K562 (cell line): Measurements from ENCODE around the gene VPS4A. TPM values are rescaled to one million over a fixed set of nuclear protein-coding genes. Genes with fewer than 3 reads are reported as not detected.

Experiments
- CBX1 ChIP-seq: sonication (generic); IDR thresholded peaks from 2 replicates; pipeline ENCODE4 v1.6.1; 2016; ENCODE audit warnings: antibody characterized with exemption, low read depth, mild to moderate bottlenecking
- HDAC6 ChIP-seq: IDR thresholded peaks from 2 replicates; pipeline ENCODE4 v1.6.1; 2012; ENCODE audit warnings: low read depth, mild to moderate bottlenecking, control low read depth, inconsistent platforms, low read length, moderate library complexity
- ILF3 ChIP-seq: fragments of 450-650 bp; IDR thresholded peaks from 2 replicates; pipeline ENCODE4 v1.6.1; 2018; ENCODE audit warnings: antibody characterized with exemption, mild to moderate bottlenecking, moderate library complexity, borderline replicate concordance
- POLR2G ChIP-seq: fragments of 200-400 bp; formaldehyde crosslinking; IDR thresholded peaks from 2 replicates; pipeline ENCODE4 v1.6.1; 2017; ENCODE audit warnings: low read depth, mild to moderate bottlenecking, antibody characterized with exemption, low read length, moderate library complexity
- POU5F1 ChIP-seq: fragments of 150-350 bp; IDR thresholded peaks from 2 replicates; pipeline ENCODE4 v1.6.1; 2014; ENCODE audit warnings: borderline replicate concordance, low read length, low read depth, mild to moderate bottlenecking; ENCODE audit not compliant: partially characterized antibody
- RCOR1 ChIP-seq, 2 experiments: IDR thresholded peaks; 2 replicates each; pipeline ENCODE4 v1.6.1; 2012; ENCODE audit warnings: low read depth in 2 of 2, low read length in 2 of 2, borderline replicate concordance in 1 of 2, improper control_type of control experiment in 1 of 2
- SIN3B ChIP-seq: fragments of 450-650 bp; IDR thresholded peaks from 2 replicates; pipeline ENCODE4 v1.6.1; 2017; ENCODE audit warnings: low read depth, mild to moderate bottlenecking, moderate library complexity
- ZBTB7A ChIP-seq: IDR thresholded peaks from 2 replicates; pipeline ENCODE4 v1.6.1; 2011; ENCODE audit warnings: low read depth, mild to moderate bottlenecking, low read length, moderate library complexity, borderline replicate concordance; ENCODE audit not compliant: control insufficient read depth
- ZFP36 ChIP-seq: fragments of 150-350 bp; IDR thresholded peaks from 2 replicates; pipeline ENCODE4 v1.6.1; 2018; ENCODE audit warnings: low read length, low read depth; ENCODE audit not compliant: partially characterized antibody
- ZNF589 ChIP-seq: fragments of 200-800 bp; sonication (Bioruptor generic); IDR thresholded peaks from 2 replicates; pipeline ENCODE4 v1.6.1; 2016; ENCODE audit warnings: low read depth, missing genetic modification characterization, missing compliant biosample characterization
- ZNF707 ChIP-seq: fragments of 250-450 bp; sonication (Bioruptor Pico); conservative IDR thresholded peaks from 2 replicates; pipeline ENCODE4 v1.8.0; 2022; ENCODE audit warnings: inconsistent platforms, mild to moderate bottlenecking, moderate library complexity
- ZNF778 ChIP-seq: fragments of 450-650 bp; formaldehyde crosslinking; IDR thresholded peaks from 2 replicates; pipeline ENCODE4 v1.4.0; 2020; ENCODE audit warnings: mild to moderate bottlenecking, moderate library complexity
- polyA plus RNA-seq, 8 experiments: library from polyadenylated mRNA; depleted of rRNA in 4 of 8; stranded (reverse) in 5 of 8; unstranded in 3 of 8; fragments of >200 nt; fragmentation: Nextera tagmentation in 2 of 8; fragmentation: Illumina TruSeq in 1 of 8; extraction: Ambion mirVana in 2 of 8; extraction: Trizol in 1 of 8; gene quantifications; 2 replicates each; pipeline versions ENCODE4 v1.2.1 to v1.2.3, GENCODE V29; 2011 to 2014; ENCODE audit warnings: inconsistent platforms in 1 of 8, missing spikeins in 1 of 8
- total RNA-seq, 7 experiments: library from RNA; depleted of rRNA in 6 of 7; stranded (reverse); fragments of >200 nt in 6 of 7; fragmentation: Illumina TruSeq in 2 of 7; extraction: Trizol in 2 of 7; gene quantifications; 2 replicates each; pipeline versions ENCODE4 v1.2.1 to v1.2.3, GENCODE V29; 2011 to 2021; ENCODE audit warnings: low replicate concordance in 1 of 7
- TF ChIP-seq, protein P1 (sequence below): fragments of 250-450 bp; sonication (Bioruptor Pico); IDR thresholded peaks from 2 replicates; pipeline ENCODE4 v1.5.0; 2020; ENCODE audit warnings: mild to moderate bottlenecking, borderline replicate concordance
- TF ChIP-seq, protein P2 (sequence below): IDR thresholded peaks from 2 replicates; pipeline ENCODE4 v1.6.1; 2016; ENCODE audit warnings: missing genetic modification characterization, missing compliant biosample characterization
- TF ChIP-seq, protein P3 (sequence below): fragments of 450-650 bp; formaldehyde crosslinking; IDR thresholded peaks from 2 replicates; pipeline ENCODE4 v1.4.0; 2022; ENCODE audit warnings: missing genetic modification characterization
- TF ChIP-seq, protein P4 (sequence below), 2 experiments: IDR thresholded peaks in 1 of 2; conservative IDR thresholded peaks in 1 of 2; 2 replicates each; pipeline ENCODE4 v1.6.1; 2016; ENCODE audit warnings: low read depth in 2 of 2, mild to moderate bottlenecking in 1 of 2, missing compliant biosample characterization in 1 of 2, missing genetic modification characterization in 1 of 2, moderate library complexity in 1 of 2
- TF ChIP-seq, protein P5 (sequence below): IDR thresholded peaks from 2 replicates; pipeline ENCODE4 v1.6.1; 2011; ENCODE audit not compliant: insufficient read length; ENCODE audit errors: extremely low read depth

VPS4A gene
- total and polyA plus RNA-seq, 9 of the 15 experiments (the other 6 are each of a cell fraction or from before 2014, with no cell fraction given), result 7.6 to 45.4 (median 29.9) TPM

DNA sequence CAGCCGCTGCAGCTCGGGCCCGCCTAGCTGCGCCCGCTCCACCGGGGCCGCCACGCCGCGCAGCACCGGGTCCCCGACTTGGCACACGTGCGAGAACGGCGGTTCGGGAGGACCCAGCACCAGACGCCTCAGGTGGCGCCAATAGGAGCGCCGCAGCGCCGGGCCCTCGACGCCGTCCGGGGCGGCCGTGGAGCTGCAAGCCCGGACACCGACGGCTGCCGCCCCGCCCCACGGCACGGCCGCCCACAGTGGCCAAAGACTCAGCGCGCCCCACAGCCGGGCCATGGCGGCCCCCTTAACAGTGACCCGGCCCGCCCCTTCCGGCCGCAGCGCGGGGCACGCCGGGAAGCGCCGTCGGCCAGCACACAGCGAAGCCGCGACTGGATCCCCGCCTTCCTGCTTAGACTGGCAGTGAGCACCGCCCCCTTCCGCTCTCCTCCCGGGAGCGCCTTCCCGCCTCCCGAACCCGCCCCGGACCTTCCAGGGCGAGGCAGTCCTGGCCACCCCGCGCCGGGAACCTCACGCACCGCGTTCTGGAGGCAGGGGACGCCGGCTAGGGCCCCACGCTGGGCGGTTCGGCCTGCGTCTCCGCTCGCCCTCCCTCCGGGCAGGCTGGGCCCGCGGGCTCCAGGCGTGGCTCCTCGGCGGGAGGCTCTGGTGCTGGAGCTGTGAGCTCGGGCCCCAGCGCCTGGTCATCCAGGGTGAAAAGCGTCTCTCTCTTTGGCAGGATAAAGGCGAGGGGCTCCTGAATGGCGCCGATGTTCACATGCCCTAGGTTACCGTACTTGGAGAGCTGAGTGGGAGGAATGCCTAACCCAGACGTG, 19.3 kb downstream of the VPS4A start, which contains the start of gene PDF (continued):
- TF ChIP-seq, protein P1, sequence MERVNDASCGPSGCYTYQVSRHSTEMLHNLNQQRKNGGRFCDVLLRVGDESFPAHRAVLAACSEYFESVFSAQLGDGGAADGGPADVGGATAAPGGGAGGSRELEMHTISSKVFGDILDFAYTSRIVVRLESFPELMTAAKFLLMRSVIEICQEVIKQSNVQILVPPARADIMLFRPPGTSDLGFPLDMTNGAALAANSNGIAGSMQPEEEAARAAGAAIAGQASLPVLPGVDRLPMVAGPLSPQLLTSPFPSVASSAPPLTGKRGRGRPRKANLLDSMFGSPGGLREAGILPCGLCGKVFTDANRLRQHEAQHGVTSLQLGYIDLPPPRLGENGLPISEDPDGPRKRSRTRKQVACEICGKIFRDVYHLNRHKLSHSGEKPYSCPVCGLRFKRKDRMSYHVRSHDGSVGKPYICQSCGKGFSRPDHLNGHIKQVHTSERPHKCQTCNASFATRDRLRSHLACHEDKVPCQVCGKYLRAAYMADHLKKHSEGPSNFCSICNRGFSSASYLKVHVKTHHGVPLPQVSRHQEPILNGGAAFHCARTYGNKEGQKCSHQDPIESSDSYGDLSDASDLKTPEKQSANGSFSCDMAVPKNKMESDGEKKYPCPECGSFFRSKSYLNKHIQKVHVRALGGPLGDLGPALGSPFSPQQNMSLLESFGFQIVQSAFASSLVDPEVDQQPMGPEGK (CRISPR knock-in tag), result no peak
- no peak for TF ChIP-seq RCOR1 (IDR thresholded peaks at IDR 0.05; ENCODE audit: borderline replicate concordance in 1 of 2, low read depth in 2 of 2, low read length in 2 of 2)
- TF ChIP-seq, protein P2, sequence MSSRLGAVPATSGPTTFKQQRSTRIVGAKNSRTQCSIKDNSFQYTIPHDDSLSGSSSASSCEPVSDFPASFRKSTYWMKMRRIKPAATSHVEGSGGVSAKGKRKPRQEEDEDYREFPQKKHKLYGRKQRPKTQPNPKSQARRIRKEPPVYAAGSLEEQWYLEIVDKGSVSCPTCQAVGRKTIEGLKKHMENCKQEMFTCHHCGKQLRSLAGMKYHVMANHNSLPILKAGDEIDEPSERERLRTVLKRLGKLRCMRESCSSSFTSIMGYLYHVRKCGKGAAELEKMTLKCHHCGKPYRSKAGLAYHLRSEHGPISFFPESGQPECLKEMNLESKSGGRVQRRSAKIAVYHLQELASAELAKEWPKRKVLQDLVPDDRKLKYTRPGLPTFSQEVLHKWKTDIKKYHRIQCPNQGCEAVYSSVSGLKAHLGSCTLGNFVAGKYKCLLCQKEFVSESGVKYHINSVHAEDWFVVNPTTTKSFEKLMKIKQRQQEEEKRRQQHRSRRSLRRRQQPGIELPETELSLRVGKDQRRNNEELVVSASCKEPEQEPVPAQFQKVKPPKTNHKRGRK, result no peak
- no peak for TF ChIP-seq ZBTB7A
- TF ChIP-seq, protein P3, sequence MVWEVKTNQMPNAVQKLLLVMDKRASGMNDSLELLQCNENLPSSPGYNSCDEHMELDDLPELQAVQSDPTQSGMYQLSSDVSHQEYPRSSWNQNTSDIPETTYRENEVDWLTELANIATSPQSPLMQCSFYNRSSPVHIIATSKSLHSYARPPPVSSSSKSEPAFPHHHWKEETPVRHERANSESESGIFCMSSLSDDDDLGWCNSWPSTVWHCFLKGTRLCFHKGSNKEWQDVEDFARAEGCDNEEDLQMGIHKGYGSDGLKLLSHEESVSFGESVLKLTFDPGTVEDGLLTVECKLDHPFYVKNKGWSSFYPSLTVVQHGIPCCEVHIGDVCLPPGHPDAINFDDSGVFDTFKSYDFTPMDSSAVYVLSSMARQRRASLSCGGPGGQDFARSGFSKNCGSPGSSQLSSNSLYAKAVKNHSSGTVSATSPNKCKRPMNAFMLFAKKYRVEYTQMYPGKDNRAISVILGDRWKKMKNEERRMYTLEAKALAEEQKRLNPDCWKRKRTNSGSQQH, result no peak
- peak; percentile 94 for TF ChIP-seq POLR2G
- peak; percentile 84; the same call in 1 of the 2 replicates for TF ChIP-seq SIN3B
- no peak for TF ChIP-seq ZNF707 (CRISPR knock-in tag)
- TF ChIP-seq ZNF589 (CRISPR knock-in tag), result no peak
- TF ChIP-seq ZNF778 (CRISPR knock-in tag), result no peak
- TF ChIP-seq ILF3, result peak; percentile 92; the same call in 1 of the 2 replicates
- no peak for TF ChIP-seq POU5F1
- TF ChIP-seq, protein P4, sequence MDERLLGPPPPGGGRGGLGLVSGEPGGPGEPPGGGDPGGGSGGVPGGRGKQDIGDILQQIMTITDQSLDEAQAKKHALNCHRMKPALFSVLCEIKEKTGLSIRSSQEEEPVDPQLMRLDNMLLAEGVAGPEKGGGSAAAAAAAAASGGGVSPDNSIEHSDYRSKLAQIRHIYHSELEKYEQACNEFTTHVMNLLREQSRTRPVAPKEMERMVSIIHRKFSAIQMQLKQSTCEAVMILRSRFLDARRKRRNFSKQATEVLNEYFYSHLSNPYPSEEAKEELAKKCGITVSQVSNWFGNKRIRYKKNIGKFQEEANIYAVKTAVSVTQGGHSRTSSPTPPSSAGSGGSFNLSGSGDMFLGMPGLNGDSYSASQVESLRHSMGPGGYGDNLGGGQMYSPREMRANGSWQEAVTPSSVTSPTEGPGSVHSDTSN (CRISPR knock-in tag; IDR thresholded peaks at IDR 0.05; ENCODE audit: low read depth), result no peak
- TF ChIP-seq, protein P4 (tag; conservative IDR thresholded peaks at IDR 0.05; ENCODE audit: low read depth), result no peak
- no peak for TF ChIP-seq ZFP36
- TF ChIP-seq CBX1, result peak; percentile 87
- TF ChIP-seq, protein P5, sequence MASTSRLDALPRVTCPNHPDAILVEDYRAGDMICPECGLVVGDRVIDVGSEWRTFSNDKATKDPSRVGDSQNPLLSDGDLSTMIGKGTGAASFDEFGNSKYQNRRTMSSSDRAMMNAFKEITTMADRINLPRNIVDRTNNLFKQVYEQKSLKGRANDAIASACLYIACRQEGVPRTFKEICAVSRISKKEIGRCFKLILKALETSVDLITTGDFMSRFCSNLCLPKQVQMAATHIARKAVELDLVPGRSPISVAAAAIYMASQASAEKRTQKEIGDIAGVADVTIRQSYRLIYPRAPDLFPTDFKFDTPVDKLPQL, result no peak
- TF ChIP-seq HDAC6, result no peak
